GM12878 (cell line): Measurements from ENCODE around the gene SH3BP5. TPM values are rescaled to one million over a fixed set of nuclear protein-coding genes. Genes with fewer than 3 reads are reported as not detected.

Experiments used
- ASH2L ChIP-seq: fragments of 300-600, 200-600 bp; sonication (generic); IDR thresholded peaks from 2 replicates; pipeline ENCODE4 v1.6.1; 2017; ENCODE audit warnings: low read depth, mild to moderate bottlenecking, borderline replicate concordance
- BCLAF1 ChIP-seq: fragments of 450-650 bp; IDR thresholded peaks from 2 replicates; pipeline ENCODE4 v1.6.1; 2017; ENCODE audit warnings: antibody characterized with exemption, mild to moderate bottlenecking, moderate library complexity
- CEBPZ ChIP-seq: fragments of 150-350 bp; IDR thresholded peaks from 2 replicates; pipeline ENCODE4 v1.6.1; 2016; ENCODE audit warnings: low read depth, low read length
- CREB1 ChIP-seq: IDR thresholded peaks from 2 replicates; pipeline ENCODE4 v1.6.1; 2012; ENCODE audit warnings: low read depth, mild to moderate bottlenecking, inconsistent platforms
- E4F1 ChIP-seq: fragments of 450-650 bp; IDR thresholded peaks from 2 replicates; pipeline ENCODE4 v1.6.1; 2018; ENCODE audit warnings: borderline replicate concordance, mild to moderate bottlenecking; ENCODE audit not compliant: partially characterized antibody
- GATAD2B ChIP-seq: fragments of 450-650 bp; conservative IDR thresholded peaks from 2 replicates; pipeline ENCODE4 v1.6.1; 2017; ENCODE audit warnings: low read depth, mild to moderate bottlenecking, moderate library complexity
- HDGF ChIP-seq: fragments of 450-650 bp; IDR thresholded peaks from 2 replicates; pipeline ENCODE4 v1.6.1; 2016; ENCODE audit warnings: antibody characterized with exemption
- IKZF2 ChIP-seq, 2 experiments: fragments of 450-650 bp; IDR thresholded peaks; 2 replicates each; pipeline ENCODE4 v1.6.1; 2017; ENCODE audit warnings: mild to moderate bottlenecking in 2 of 2, moderate library complexity in 2 of 2
- JUNB ChIP-seq: IDR thresholded peaks from 2 replicates; pipeline ENCODE4 v1.6.1; 2016; ENCODE audit warnings: antibody characterized with exemption, mild to moderate bottlenecking
- JUND ChIP-seq: IDR thresholded peaks from 2 replicates; pipeline ENCODE4 v1.6.1; 2012; ENCODE audit warnings: low read depth, mild to moderate bottlenecking, low read length, improper control_type of control experiment, moderate library complexity
- KAT2A ChIP-seq: conservative IDR thresholded peaks from 2 replicates; pipeline ENCODE4 v1.6.1; 2011; ENCODE audit warnings: low read depth, low read length; ENCODE audit not compliant: control insufficient read depth
- KDM1A ChIP-seq: fragments of 200-600 bp; sonication (generic); IDR thresholded peaks from 2 replicates; pipeline ENCODE4 v1.6.1; 2016; ENCODE audit warnings: borderline replicate concordance
- KLF5 ChIP-seq: fragments of 450-650 bp; IDR thresholded peaks from 2 replicates; pipeline ENCODE4 v1.6.1; 2014; ENCODE audit warnings: mild to moderate bottlenecking; ENCODE audit not compliant: partially characterized antibody
- MEF2A ChIP-seq: IDR thresholded peaks from 2 replicates; pipeline ENCODE4 v1.6.1; 2011; ENCODE audit warnings: low read depth, mild to moderate bottlenecking, low read length, moderate library complexity; ENCODE audit not compliant: insufficient read depth
- NR2F1 ChIP-seq: fragments of 450-650 bp; conservative IDR thresholded peaks from 2 replicates; pipeline ENCODE4 v1.6.1; 2017; ENCODE audit warnings: mild to moderate bottlenecking
- POU2F2 ChIP-seq: IDR thresholded peaks from 3 replicates; pipeline ENCODE4 v1.6.1; 2011; ENCODE audit warnings: low read depth, mild to moderate bottlenecking, low read length, borderline replicate concordance
- RAD51 ChIP-seq: fragments of 450-650 bp; IDR thresholded peaks from 2 replicates; pipeline ENCODE4 v1.6.1; 2016; ENCODE audit warnings: moderate library complexity, mild to moderate bottlenecking, inconsistent platforms
- RBBP5 ChIP-seq: fragments of 200-600 bp; sonication (generic); conservative IDR thresholded peaks from 2 replicates; pipeline ENCODE4 v1.6.1; 2016
- SREBF1 ChIP-seq: IDR thresholded peaks from 2 replicates; pipeline ENCODE4 v1.6.1; 2012; ENCODE audit warnings: mild to moderate bottlenecking, low read length
- STAT3 ChIP-seq: IDR thresholded peaks from 2 replicates; pipeline ENCODE4 v1.6.1; 2011; ENCODE audit warnings: low read depth, low read length, improper control_type of control experiment
- TBL1XR1 ChIP-seq: IDR thresholded peaks from 2 replicates; pipeline ENCODE4 v1.6.1; 2012; ENCODE audit warnings: low read depth, low read length, improper control_type of control experiment
- TCF12 ChIP-seq: IDR thresholded peaks from 2 replicates; pipeline ENCODE4 v1.6.1; 2011; ENCODE audit warnings: low read depth, mild to moderate bottlenecking, low read length
- ZNF24 ChIP-seq: fragments of 450-650 bp; IDR thresholded peaks from 2 replicates; pipeline ENCODE4 v1.6.1; 2017; ENCODE audit warnings: antibody characterized with exemption, mild to moderate bottlenecking
- polyA plus RNA-seq, 11 experiments: library from polyadenylated mRNA; depleted of rRNA in 4 of 11; unstranded in 6 of 11; stranded (reverse) in 5 of 11; fragments of >200 nt; fragmentation: Nextera tagmentation in 4 of 11; fragmentation: Illumina TruSeq in 1 of 11; extraction: Ambion mirVana in 4 of 11; extraction: Trizol in 1 of 11; gene quantifications; 1 replicate in 1 of 11; 2 replicates in 10 of 11; pipeline versions ENCODE4 v1.2.1 to v1.2.3, GENCODE V29; 2011 to 2016; ENCODE audit warnings: inconsistent platforms in 2 of 11, missing spikeins in 2 of 11, low read depth in 1 of 11
- total RNA-seq, 4 experiments: library from RNA; depleted of rRNA in 3 of 4; stranded (reverse); fragments of >200 nt in 3 of 4; fragmentation: Illumina TruSeq in 1 of 4; extraction: Trizol in 1 of 4; gene quantifications; 2 replicates each; pipeline versions ENCODE4 v1.2.1 to v1.2.3, GENCODE V29; 2013 to 2021

The SH3BP5 gene
- total and polyA plus RNA-seq, 10 of the 15 experiments (the other 5 are each of a cell fraction or from before 2014, with no cell fraction given), result 14.9 to 87.5 (median 43.7) TPM

GRCh38 chr3:15291589-15292541, 40.5 kb downstream of the SH3BP5 start (continued):
- no peak for TF ChIP-seq KDM1A
- no peak for TF ChIP-seq STAT3
- TF ChIP-seq ASH2L, result no peak
- peak; percentile 88 to 90 for TF ChIP-seq IKZF2 (IDR thresholded peaks at IDR 0.05)
- TF ChIP-seq BCLAF1, result no peak
- no peak; the same call in 1 of the 2 replicates for TF ChIP-seq GATAD2B
- TF ChIP-seq POU2F2, result peak; percentile 20; the same call in 1 of the 3 replicates
- no peak for TF ChIP-seq E4F1
- no peak for TF ChIP-seq JUNB
- TF ChIP-seq CEBPZ, result no peak
- no peak for TF ChIP-seq RAD51
- no peak for TF ChIP-seq ZNF24
- no peak for TF ChIP-seq JUND
- no peak for TF ChIP-seq KAT2A
- no peak for TF ChIP-seq SREBF1
- TF ChIP-seq KLF5, result no peak
- peak; percentile 61 for TF ChIP-seq NR2F1
- peak; percentile 27; the same call in 1 of the 2 replicates for TF ChIP-seq CREB1
- TF ChIP-seq RBBP5, result no peak
- TF ChIP-seq TBL1XR1, result no peak
- TF ChIP-seq HDGF, result 0 out of 2 replicates have a peak, but pooled peaks have one; percentile 34
- peak; percentile 49; the same call in 1 of the 2 replicates for TF ChIP-seq MEF2A
- TF ChIP-seq TCF12, result peak; percentile 82
